OCI-LY3 (cell line): Measurements from ENCODE around the gene XXYLT1.

Experiments
- H2AFZ ChIP-seq: fragments of 200-600, 300-600 bp; shearing (Covaris generic); 2 replicates; pipeline ENCODE4 v1.6.0; 2014; ENCODE audit warnings: antibody characterized with exemption, low read depth, low read length
- H3K27ac ChIP-seq: fragments of 200-600, 300-600 bp; sonication (generic); 2 replicates; pipeline ENCODE4 v1.5.1; 2014; ENCODE audit warnings: mild to moderate bottlenecking, low read length, moderate library complexity, mixed read lengths
- H3K27me3 ChIP-seq: fragments of 200-600, 300-600 bp; sonication (generic); 2 replicates; pipeline ENCODE4 v1.6.1; 2014; ENCODE audit warnings: low read depth, low read length, mixed read lengths
- H3K36me3 ChIP-seq: fragments of 200-600, 300-600 bp; sonication (generic); replicated peaks from 2 replicates; pipeline ENCODE3; 2014; ENCODE audit warnings: low read depth, low read length, mixed read lengths
- H3K4me1 ChIP-seq: fragments of 300-600, 200-600 bp; sonication (generic); 2 replicates; pipeline ENCODE4 v1.6.1; 2014; ENCODE audit warnings: low read length, mixed read lengths
- H3K4me2 ChIP-seq: fragments of 200-600, 300-600 bp; sonication (generic); 2 replicates; pipeline ENCODE4 v1.6.1; 2014; ENCODE audit warnings: low read length, mixed read lengths
- H3K4me3 ChIP-seq: fragments of 300-600, 200-600 bp; sonication (generic); 2 replicates; pipeline ENCODE4 v1.5.1; 2014; ENCODE audit warnings: antibody characterized with exemption, mild to moderate bottlenecking, low read length, moderate library complexity
- H3K79me2 ChIP-seq: fragments of 300-600, 200-600 bp; shearing (Covaris generic); 2 replicates; pipeline ENCODE4 v1.6.1; 2014; ENCODE audit warnings: mild to moderate bottlenecking, low read length, mixed read lengths
- H3K9ac ChIP-seq: fragments of 300-600, 200-600 bp; shearing (Covaris generic); 2 replicates; pipeline ENCODE4 v1.6.0; 2014; ENCODE audit warnings: mild to moderate bottlenecking, low read length, moderate library complexity
- H3K9me3 ChIP-seq: fragments of 200-600, 300-600 bp; shearing (Covaris generic); 2 replicates; pipeline ENCODE4 v1.6.1; 2014; ENCODE audit warnings: low read length, mixed read lengths; ENCODE audit not compliant: insufficient read depth
- H4K20me1 ChIP-seq: fragments of 200-600, 300-600 bp; sonication (generic); 2 replicates; pipeline ENCODE4 v1.6.1; 2016; ENCODE audit warnings: low read length, mixed read lengths; ENCODE audit not compliant: insufficient read depth
- EZH2phosphoT487 ChIP-seq: fragments of 200-600 bp; shearing (Covaris generic); IDR thresholded peaks from 2 replicates; pipeline ENCODE4 v1.6.1; 2018; ENCODE audit warnings: antibody characterized with exemption, mixed run types, low read depth
- TF ChIP-seq, protein P1 (sequence below): fragments of 200-600, 300-600 bp; sonication (generic); IDR thresholded peaks from 2 replicates; pipeline ENCODE4 v1.5.1; 2014; ENCODE audit warnings: antibody characterized with exemption, low read length, low read depth

XXYLT1 gene

DNA sequence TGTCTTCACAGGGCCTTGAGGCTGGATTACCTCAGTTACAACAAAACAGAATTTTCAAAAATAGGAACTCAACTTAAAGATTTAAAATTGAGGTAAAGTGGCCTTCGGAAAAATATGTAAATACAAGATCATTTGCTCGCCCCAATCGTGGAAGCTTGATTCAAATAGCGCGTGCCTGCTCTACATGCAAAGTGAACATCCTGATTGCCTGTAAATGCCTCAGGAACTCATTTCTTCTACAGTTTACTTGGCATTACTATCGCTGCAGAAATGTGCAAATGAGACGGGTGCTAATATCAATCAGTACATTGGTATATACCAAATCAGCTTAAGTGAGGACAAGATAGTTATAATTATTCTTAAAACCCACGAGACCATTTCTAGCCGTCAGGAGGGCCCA, 159.2 kb downstream of the XXYLT1 start:
- Histone ChIP-seq H3K9me3 (no peaks in the 10 kb centered on the region), H4K20me1 (no peaks in the 10 kb centered on the region), H3K36me3 (no peaks in the 10 kb centered on the region), H3K9ac (no peak overlapping the region), H3K79me2 (no peaks in the 10 kb centered on the region), H3K4me1 (peaks cover 7% of the 10 kb centered on the region; the same call in 1 of the 2 replicates), H3K4me2 (no peak overlapping the region), H3K4me3 (no peak overlapping the region), H2AFZ (no peak overlapping the region), H3K27me3 (no peaks in the 10 kb centered on the region), H3K27ac (no peak overlapping the region)
- TF ChIP-seq, protein P1, sequence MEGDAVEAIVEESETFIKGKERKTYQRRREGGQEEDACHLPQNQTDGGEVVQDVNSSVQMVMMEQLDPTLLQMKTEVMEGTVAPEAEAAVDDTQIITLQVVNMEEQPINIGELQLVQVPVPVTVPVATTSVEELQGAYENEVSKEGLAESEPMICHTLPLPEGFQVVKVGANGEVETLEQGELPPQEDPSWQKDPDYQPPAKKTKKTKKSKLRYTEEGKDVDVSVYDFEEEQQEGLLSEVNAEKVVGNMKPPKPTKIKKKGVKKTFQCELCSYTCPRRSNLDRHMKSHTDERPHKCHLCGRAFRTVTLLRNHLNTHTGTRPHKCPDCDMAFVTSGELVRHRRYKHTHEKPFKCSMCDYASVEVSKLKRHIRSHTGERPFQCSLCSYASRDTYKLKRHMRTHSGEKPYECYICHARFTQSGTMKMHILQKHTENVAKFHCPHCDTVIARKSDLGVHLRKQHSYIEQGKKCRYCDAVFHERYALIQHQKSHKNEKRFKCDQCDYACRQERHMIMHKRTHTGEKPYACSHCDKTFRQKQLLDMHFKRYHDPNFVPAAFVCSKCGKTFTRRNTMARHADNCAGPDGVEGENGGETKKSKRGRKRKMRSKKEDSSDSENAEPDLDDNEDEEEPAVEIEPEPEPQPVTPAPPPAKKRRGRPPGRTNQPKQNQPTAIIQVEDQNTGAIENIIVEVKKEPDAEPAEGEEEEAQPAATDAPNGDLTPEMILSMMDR = no peak
- no peak for TF ChIP-seq EZH2phosphoT487

DNA sequence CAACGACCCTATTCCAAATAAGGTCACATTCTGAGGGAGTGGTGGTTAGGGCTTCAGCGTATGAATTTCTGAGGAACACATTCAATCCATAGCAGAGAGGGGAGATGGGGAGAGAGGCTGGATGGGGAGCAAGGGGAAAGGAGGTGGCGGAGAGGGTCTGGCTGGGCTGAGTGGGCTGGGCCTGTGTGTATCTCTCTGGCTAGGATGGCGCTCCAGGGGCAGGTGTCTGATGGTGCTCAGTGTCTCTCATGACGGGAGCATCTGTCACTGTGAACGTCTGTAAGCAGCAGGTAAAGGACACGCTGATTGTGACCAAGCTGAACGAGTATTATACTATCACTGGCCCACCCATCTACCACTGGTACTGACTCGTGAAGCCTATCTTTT, 159.6 kb downstream of the XXYLT1 start:
- Histone ChIP-seq H3K27ac (no peak overlapping the region), H4K20me1 (no peaks in the 10 kb centered on the region), H2AFZ (no peak overlapping the region), H3K4me2 (no peak overlapping the region), H3K79me2 (no peaks in the 10 kb centered on the region), H3K9ac (no peak overlapping the region), H3K9me3 (no peaks in the 10 kb centered on the region), H3K27me3 (no peaks in the 10 kb centered on the region), H3K4me1 (peaks cover 7% of the 10 kb centered on the region; the same call in 1 of the 2 replicates), H3K4me3 (no peak overlapping the region), H3K36me3 (no peaks in the 10 kb centered on the region)
- TF ChIP-seq EZH2phosphoT487 = no peak
- TF ChIP-seq, protein P1 = no peak

DNA sequence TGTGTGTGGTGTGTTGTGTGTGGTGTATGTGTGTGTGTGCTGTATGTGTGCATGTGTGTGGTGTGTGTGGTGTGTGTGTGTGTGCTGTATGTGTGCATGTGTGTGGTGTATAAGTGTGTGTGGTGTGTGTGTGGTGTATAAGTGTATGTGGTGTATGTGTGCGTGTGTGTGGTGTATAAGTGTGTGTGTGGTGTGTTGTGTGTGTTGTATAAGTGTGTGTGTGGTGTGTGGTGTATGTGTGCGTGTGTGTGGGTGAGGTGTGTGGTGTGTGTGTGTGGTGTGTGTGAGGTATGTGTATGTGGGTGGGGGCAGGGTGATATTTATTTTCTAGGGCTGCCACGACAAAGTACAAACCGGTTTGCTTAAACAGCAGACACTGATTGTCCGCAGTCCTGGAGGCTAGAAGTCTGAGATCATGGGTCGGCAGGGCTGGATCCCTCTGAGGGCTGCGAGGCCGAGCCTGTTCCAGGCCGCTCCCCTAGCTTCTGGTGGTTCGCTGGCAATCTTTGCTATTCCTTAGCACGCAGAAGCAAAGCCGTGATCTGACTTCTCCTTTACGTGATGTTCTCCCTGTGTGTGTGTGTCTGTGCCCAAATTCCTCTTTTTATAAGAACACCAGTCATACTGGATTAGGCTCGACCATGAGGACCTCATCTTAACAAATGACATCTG, 160.2 kb downstream of the XXYLT1 start:
- Histone ChIP-seq H3K9ac (no peak overlapping the region), H3K9me3 (no peaks in the 10 kb centered on the region), H3K4me2 (no peak overlapping the region), H3K4me3 (no peak overlapping the region), H3K27ac (no peak overlapping the region), H2AFZ (no peak overlapping the region), H3K4me1 (peaks cover 12% of the 10 kb centered on the region; the same call in 1 of the 2 replicates), H3K36me3 (no peaks in the 10 kb centered on the region), H3K27me3 (no peaks in the 10 kb centered on the region), H3K79me2 (no peaks in the 10 kb centered on the region), H4K20me1 (no peaks in the 10 kb centered on the region)
- TF ChIP-seq, protein P1 = no peak

DNA sequence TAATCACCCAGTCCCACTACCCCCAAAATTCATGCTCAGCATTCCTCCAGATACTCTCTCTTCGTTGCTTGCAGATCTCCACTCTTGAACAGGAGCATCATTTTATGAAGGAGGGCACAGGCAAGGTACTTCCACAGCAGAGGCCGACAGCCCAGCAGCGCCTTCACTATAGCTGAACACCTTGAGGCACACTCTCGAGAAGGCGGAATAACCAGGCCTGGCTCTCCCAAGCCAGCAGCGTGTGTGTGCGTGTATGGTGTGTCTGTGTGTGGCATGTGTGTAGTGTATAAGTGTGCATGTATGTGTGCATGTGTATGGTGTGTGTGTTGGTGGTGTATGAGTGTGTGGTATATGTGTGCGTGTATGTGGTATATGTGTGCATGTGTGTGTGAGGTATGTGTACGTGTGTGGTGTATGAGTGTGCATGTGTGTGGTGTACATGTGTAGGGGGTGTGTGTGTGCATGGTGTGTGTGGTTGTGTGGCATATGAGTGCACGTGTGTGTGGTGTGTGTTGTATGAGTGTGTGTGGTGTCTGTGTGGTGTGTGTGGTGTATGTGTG, 161.8 kb downstream of the XXYLT1 start:
- no peaks in the 10 kb centered on the region for H4K20me1 ChIP-seq
- H3K9ac ChIP-seq = no peak overlapping the region
- no peak overlapping the region for H2AFZ ChIP-seq
- no peaks in the 10 kb centered on the region for H3K27me3 ChIP-seq
- no peak overlapping the region for H3K27ac ChIP-seq
- H3K9me3 ChIP-seq = no peaks in the 10 kb centered on the region
- peaks cover 9% of the 10 kb centered on the region; the same call in 1 of the 2 replicates for H3K4me1 ChIP-seq
- H3K4me3 ChIP-seq = no peak overlapping the region
- no peaks in the 10 kb centered on the region for H3K79me2 ChIP-seq
- no peaks in the 10 kb centered on the region for H3K36me3 ChIP-seq
- TF ChIP-seq EZH2phosphoT487 = no peak
- TF ChIP-seq, protein P1 = no peak
- no peak overlapping the region for H3K4me2 ChIP-seq
